Activated CD4-positive, CD25-positive, alpha-beta regulatory T cell treated with anti-CD3 and anti-CD28 coated beads, Interleukin-2, amount 50 U/mL, for 72 hours (primary cell): Measurements from ENCODE around the gene CMTR1.
"Not testable (repeated sequence)": the region's sequence is repeated elsewhere in the genome, so short reads cannot be mapped to it uniquely, and the experiment has no call there.

Experiments used
- DNase-seq: peaks from one replicate; pipeline ENCODE4 v3.0.0; 2021

CMTR1 gene

GRCh38 chr6:37492991-37493660 lies 60.1 kb downstream of the CMTR1 start:
- DNase-seq, result no peak

DNA sequence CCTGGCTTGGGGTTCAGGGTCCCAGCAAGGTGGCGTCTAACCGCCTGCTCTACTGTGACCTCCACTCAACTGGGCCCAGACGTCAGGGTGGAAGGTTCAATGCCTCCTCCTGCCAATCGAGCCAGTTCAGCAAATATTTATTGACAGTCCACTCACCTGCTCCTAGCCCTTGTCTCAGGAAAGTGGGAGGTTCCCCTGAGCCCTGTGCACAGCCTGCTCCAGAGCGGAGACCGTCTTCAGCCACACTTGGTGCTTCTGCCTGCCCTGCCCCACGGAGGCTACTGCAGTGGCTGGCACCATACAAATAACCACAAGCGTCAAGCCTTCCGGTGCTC lies 60.6 kb downstream of the CMTR1 start:
- no peak for DNase-seq

DNA sequence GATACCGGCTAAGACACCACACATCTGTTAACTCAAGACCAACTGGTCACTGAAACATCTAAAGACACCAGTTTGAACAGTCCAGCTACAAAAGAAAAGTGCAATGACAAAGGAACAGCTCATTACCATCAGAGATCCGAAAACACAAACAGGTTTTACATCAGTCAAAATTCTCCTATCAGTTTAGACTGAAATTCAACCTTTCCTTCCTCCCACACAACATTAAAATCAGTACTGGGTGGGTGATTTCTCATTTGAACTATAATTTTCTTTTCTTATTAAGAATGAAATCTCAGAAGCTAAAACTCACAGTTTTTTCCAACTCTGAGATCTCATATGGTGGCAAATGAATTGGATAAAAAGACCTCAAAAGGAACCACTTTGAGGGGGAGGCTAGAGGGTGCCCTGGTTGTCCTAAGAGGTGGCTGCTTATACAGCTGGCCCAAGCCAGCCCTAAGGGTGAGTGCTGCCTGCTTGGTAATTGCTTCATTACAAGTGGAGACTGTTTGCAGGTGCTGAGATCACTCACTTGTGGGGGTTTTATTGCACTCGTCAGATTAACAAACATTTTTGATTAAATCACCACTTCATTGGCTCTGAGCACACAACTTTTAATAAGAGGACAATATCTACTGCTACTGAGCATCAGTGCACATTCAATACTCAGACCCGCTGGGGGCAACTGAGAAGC lies 62.4 kb downstream of the CMTR1 start:
- no peak for DNase-seq

- DNase-seq, result no peak
Measured at GRCh38 chr6:37496951-37497885, 64.2 kb downstream of the CMTR1 start.

- DNase-seq, result peak; percentile 94
Measured at GRCh38 chr6:37499433-37500293, 66.6 kb downstream of the CMTR1 start, which contains the start of gene CCDC167. TSS of gene CCDC167 (minus strand) at chr6:37499893. CDS start at chr6:37499863, 30 bp downstream.

DNA sequence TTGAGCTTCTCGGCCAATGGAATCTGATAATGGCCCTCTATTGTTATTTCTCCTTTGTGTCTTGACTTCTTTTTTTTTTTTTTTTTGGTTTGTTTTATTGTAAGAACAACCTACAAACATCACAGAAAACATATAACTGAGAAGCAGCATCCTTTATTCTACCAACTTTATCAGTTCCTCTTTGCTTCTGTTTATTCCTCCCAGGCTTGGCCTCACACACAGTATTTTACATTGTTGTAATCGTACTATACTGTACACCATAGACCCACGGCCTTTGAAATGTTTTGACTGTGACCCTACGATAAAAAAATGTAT lies 67.2 kb downstream of the CMTR1 start:
- no peak for DNase-seq

GRCh38 chr6:37500904-37501303 lies 67.9 kb downstream of the CMTR1 start:
- DNase-seq, result not testable (repeated sequence)

DNA sequence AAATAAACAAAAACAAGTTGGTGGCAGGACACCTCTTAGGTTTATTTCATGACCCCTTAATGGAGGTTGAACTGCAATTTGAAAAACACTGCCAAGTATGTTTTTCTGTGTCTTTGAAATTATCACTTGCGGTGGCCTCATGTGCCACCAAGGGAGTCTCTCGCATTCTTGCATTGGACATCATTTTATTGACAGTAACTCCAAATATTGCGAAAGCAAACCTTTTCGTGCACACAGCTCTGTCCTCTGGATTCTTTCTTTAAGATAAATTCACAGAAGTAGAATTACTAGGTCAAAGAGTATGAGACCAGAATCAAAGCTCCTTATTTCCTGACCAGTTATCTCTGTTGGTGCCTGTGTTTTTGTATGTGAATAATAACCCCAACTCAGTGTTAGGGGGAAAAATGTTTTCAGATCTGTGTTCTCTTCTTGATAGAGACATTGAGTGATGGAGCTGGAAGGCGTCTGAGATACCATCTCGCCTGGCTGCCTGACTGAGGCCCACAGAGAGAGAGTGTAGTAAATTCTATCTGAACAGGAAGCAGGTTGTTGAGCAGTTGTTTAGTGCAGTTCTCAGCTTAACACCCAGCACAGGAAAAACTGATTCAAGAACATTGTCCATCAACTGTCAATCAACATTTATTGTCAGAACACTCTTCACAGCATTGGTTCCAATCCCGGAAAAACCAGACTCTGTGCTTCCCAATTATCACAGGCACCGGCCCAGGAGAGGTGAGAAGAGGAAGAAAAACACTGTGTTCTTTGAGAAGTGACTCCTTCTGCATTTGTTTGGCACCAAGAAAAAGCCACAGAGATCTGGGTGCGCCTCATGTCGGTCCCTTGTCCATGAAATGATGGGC lies 68.8 kb downstream of the CMTR1 start:
- DNase-seq, result no peak

DNA sequence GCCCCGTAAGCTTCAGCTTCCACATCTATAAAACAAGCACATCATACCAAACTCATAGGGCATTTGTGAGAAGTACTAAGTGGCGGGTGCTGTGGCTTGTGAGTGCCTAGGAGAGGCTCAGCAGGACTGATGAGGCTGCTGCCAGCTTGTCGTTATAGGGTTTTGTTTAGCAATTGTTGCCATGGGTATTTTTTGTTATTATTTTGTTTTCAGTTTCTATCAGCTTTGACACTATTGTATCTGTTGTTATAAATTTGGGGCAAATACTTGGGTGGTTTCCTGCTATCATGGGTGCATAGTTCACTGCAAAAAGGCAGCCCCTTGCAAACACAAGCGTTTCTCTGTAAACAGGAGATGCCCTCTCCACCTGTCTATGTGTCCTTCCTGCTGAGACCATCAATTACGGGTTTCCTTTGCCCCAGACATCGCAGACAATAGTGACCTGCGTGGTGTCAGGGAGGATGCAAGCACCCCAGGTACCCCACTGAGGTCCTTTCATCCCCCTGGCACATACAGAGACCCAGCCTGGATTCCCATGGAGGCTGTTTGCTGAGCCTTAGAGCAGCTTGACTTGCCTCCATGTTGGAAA lies 69.8 kb downstream of the CMTR1 start:
- DNase-seq, result no peak

- DNase-seq, result no peak
Measured at GRCh38 chr6:37503309-37503965, 70.4 kb downstream of the CMTR1 start.

- DNase-seq, result no peak
Measured at GRCh38 chr6:37504024-37504423, 71.0 kb downstream of the CMTR1 start.

DNA sequence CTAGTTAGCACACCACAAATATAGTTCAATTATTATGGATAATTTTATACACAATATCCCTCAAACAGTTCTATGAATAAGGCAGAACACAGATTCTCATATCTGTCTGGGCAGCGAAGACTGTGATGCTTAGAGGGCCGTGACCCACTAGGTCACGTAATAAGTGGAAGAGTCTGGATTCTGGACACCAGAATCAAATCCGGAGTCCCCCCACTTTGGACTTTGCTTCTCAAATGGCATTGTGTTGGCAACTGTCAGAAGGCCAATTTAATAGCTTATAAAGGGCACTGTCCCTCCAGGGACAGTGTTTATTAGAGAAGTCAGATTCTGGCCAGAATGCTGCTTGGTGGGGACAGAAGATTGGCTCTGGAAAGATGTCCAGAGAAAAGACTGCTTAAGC lies 73.5 kb downstream of the CMTR1 start:
- no peak for DNase-seq

DNA sequence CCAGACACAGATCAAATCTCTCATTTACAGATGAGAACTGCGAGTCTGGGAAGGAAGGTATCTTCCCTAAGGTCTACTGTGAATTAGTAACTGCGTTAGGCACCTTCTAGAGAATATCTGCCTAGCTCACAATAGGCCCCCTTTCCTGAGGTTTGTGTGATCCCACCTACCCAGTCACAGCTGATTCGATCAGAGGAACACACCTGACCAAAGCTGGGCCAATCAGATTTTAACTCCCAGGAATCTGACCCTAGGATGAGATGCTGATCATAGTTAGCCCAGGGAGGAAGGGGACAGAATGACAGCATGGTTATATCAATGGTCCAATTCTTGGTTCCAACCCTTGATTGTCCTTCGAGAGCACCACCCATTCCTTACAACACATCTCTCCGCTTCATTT lies 74.1 kb downstream of the CMTR1 start:
- DNase-seq, result no peak

GRCh38 chr6:37507690-37508421 lies 74.8 kb downstream of the CMTR1 start:
- DNase-seq, result no peak

GRCh38 chr6:37511201-37511600 lies 78.2 kb downstream of the CMTR1 start:
- no peak for DNase-seq

GRCh38 chr6:37511910-37512399 lies 78.9 kb downstream of the CMTR1 start:
- no peak for DNase-seq

GRCh38 chr6:37512400-37513011 lies 79.5 kb downstream of the CMTR1 start:
- DNase-seq, result no peak

GRCh38 chr6:37513155-37513554 lies 80.1 kb downstream of the CMTR1 start:
- DNase-seq, result no peak

- DNase-seq, result no peak
Measured at GRCh38 chr6:37513576-37513975, 80.6 kb downstream of the CMTR1 start.
